ENCODE data around the gene NDUFA6.

DNA sequence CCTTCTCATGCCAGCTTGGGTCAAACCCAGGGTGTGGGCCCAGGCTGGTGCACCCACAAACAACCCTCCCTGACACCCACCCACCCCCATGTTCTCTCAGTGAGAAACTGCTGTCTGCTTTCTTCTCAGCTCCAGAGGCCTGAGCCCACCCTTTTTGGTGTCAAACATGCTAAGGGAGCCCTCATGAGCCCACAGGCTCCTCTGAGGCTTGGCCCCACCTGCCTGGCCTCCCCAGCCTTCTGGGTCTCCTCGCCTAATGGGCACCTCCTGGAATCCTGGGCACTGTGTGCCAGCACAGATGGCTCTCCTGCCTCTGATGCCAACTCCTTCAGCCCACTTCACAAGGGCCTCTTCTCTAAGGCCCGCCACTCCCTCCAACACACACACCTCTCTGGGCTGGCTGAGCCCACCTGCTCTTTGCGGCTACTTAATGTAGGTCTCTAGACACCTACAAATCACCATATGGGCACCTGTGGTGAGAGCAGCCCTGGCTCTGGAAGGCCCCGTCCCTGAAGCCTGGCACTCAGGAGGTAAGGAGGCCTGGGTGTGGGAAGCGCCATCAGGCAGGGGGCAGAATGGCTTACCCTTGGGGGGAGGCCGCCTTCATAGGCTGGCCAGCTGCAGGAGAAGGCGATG lies 24.3 kb downstream of the NDUFA6 start:
- TF ChIP-seq MAFG (CRISPR knock-in tag; IDR thresholded peaks at IDR 0.05) = no peak
- TF ChIP-seq EZH2 (conservative IDR thresholded peaks at IDR 0.05; ENCODE audit: low read depth, low read length) = no peak
- TF ChIP-seq, protein P1, sequence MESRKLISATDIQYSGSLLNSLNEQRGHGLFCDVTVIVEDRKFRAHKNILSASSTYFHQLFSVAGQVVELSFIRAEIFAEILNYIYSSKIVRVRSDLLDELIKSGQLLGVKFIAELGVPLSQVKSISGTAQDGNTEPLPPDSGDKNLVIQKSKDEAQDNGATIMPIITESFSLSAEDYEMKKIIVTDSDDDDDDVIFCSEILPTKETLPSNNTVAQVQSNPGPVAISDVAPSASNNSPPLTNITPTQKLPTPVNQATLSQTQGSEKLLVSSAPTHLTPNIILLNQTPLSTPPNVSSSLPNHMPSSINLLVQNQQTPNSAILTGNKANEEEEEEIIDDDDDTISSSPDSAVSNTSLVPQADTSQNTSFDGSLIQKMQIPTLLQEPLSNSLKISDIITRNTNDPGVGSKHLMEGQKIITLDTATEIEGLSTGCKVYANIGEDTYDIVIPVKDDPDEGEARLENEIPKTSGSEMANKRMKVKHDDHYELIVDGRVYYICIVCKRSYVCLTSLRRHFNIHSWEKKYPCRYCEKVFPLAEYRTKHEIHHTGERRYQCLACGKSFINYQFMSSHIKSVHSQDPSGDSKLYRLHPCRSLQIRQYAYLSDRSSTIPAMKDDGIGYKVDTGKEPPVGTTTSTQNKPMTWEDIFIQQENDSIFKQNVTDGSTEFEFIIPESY (CRISPR knock-in tag; IDR thresholded peaks at IDR 0.05) = no peak

Data from HepG2 (cell line).